Transverse colon (tissue), 4 donors: ENCODE data around the gene LY6G6C.

Experiments used
- POLR2A ChIP-seq: fragments of 450-650 bp; IDR thresholded peaks from one replicate; pipeline ENCODE4 v1.6.1; 2016; ENCODE audit warnings: antibody characterized with exemption, mild to moderate bottlenecking, moderate library complexity
- POLR2AphosphoS5 ChIP-seq, 3 donors: sonication (generic); formaldehyde crosslinking; IDR thresholded peaks; one replicate each; pipeline ENCODE4 v1.6.1; 2016; ENCODE audit warnings: antibody characterized with exemption in 3 of 3
- TF ChIP-seq, protein P1 (sequence below), 5 experiments: fragments of 200-600 bp in 3 of 5; fragments of 450-650 bp in 2 of 5; sonication (generic) in 3 of 5; IDR thresholded peaks; 1 replicate in 2 of 5; 2 replicates in 3 of 5; pipeline ENCODE4 v1.5.1; 2016 to 2017; ENCODE audit warnings: antibody characterized with exemption in 5 of 5, inconsistent platforms in 3 of 5, mild to moderate bottlenecking in 2 of 5, moderate library complexity in 1 of 5

DNA sequence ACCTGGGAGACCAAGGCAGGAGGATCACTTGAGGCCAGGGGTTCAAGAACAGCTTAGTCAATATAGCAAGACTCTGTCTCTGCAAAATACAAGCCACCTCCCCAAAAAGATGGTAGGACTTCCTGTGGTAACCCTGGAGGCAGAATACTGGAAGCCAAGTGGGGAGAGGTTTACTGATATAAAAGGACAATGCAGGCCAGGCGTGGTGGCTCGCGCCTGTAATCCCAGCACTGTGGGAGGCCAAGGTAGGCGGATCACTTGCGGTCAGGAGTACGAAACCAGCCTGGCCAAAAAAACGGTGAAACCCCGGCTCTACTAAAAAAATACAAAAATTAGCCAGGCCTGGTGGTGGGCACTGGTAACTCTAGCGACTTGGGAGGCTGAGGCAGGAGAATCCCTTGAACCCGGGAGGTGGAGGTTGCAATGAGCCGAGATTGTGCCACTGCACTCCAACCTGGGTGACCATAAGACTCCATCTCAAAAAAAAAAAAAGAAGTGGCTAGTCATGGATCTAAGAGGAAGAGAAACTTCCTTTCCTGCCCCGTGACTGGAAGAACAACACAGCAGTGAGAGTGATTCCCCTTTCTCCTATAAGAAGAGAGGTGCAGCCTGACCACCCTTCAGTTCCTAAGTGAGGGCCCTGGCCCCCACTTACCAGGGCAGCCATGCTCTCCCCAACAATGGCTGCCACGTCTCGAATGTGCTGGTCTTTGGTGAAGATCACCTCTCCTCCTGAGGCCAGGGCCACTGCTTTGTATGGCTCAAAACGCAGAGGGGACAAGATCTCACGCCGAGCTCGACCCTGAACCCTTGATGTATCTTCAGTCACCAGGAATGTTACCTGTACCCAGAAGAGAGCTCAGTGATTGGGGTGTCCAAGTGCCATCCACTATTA, 47.1 kb upstream of the LY6G6C start:
- TF ChIP-seq POLR2A (no peak), POLR2AphosphoS5 (IDR thresholded peaks at IDR 0.05) (no peak)
- TF ChIP-seq, protein P1, sequence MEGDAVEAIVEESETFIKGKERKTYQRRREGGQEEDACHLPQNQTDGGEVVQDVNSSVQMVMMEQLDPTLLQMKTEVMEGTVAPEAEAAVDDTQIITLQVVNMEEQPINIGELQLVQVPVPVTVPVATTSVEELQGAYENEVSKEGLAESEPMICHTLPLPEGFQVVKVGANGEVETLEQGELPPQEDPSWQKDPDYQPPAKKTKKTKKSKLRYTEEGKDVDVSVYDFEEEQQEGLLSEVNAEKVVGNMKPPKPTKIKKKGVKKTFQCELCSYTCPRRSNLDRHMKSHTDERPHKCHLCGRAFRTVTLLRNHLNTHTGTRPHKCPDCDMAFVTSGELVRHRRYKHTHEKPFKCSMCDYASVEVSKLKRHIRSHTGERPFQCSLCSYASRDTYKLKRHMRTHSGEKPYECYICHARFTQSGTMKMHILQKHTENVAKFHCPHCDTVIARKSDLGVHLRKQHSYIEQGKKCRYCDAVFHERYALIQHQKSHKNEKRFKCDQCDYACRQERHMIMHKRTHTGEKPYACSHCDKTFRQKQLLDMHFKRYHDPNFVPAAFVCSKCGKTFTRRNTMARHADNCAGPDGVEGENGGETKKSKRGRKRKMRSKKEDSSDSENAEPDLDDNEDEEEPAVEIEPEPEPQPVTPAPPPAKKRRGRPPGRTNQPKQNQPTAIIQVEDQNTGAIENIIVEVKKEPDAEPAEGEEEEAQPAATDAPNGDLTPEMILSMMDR (IDR thresholded peaks at IDR 0.05) = no peak
